Peyer's patch (tissue), 4 donors: ENCODE results near the gene FOXL1.

Experiments
- CTCF ChIP-seq, 6 experiments: fragments of 450-650 bp in 4 of 6; fragments of 200-600 bp in 2 of 6; sonication (generic) in 1 of 6; IDR thresholded peaks; one replicate each; pipeline ENCODE4 v1.5.1; 2017 to 2019; ENCODE audit warnings: antibody characterized with exemption in 6 of 6, mild to moderate bottlenecking in 3 of 6, moderate library complexity in 1 of 6
- POLR2A ChIP-seq, 2 donors: fragments of 450-650 bp; IDR thresholded peaks; one replicate each; pipeline ENCODE4 v1.5.1; 2017; ENCODE audit warnings: antibody characterized with exemption in 2 of 2, mild to moderate bottlenecking in 2 of 2, moderate library complexity in 2 of 2

- TF ChIP-seq CTCF (IDR thresholded peaks at IDR 0.05) (no peak), POLR2A (IDR thresholded peaks at IDR 0.05) (no peak)
Observed at GRCh38 chr16:86580063-86580790, 1.9 kb downstream of the FOXL1 start.
